Activated T-helper 2 cell treated with anti-CD3 and anti-CD28 coated beads, Interferon-gamma antibody, Interleukin-2, Interleukin-4, amounts not matched to agents 10 μg/mL and 5 μg/mL and 100 μg/mL, durations not matched to agents 14 hours and 24 hours and 36 hours (primary cell): Measurements from ENCODE around the gene PHACTR1. TPM values are rescaled to one million over a fixed set of nuclear protein-coding genes. Genes with fewer than 3 reads are reported as not detected.

ENCODE experiments used
- DNase-seq: peaks from one replicate; pipeline ENCODE4 v3.0.0; 2021; ENCODE audit warnings: low spot score
- H3K27ac Mint-ChIP-seq: one replicate; pipeline ENCODE4 v1.8.0; 2021; ENCODE audit warnings: mixed read lengths
- H3K27me3 Mint-ChIP-seq: one replicate; pipeline ENCODE4 v1.8.0; 2021; ENCODE audit warnings: low read depth, mixed read lengths
- H3K36me3 Mint-ChIP-seq: one replicate; pipeline ENCODE4 v1.8.0; 2021; ENCODE audit warnings: low read depth, mixed read lengths
- H3K4me1 Mint-ChIP-seq: one replicate; pipeline ENCODE4 v1.8.0; 2021; ENCODE audit warnings: low read depth, mixed read lengths
- H3K4me3 Mint-ChIP-seq: one replicate; pipeline ENCODE4 v1.8.0; 2021; ENCODE audit warnings: low read depth, mild to moderate bottlenecking, moderate library complexity, mixed read lengths
- H3K9me3 Mint-ChIP-seq: one replicate; pipeline ENCODE4 v1.8.0; 2021; ENCODE audit warnings: mixed read lengths
- intact Hi-C: fragments of 100-400 bp; cut with micrococcal nuclease; formaldehyde crosslinking; loops from one replicate; pipeline ENCODE4 v1.15.1; 2023
- total RNA-seq: library from RNA; stranded (reverse); gene quantifications from 2 replicates; pipeline ENCODE4 v1.2.3, GENCODE V29; 2022

The PHACTR1 gene
- total RNA-seq, 1 donor from 2014 or later = 0.11 TPM

GRCh38 chr6:13248053-13248452 lies 531.5 kb downstream of the PHACTR1 start:
- H3K4me1 Mint-ChIP-seq = no peaks in the 10 kb centered on the region
- DNase-seq = no peak
- intact Hi-C loops = no loop called here
- H3K9me3 Mint-ChIP-seq = peaks cover 7% of the 10 kb centered on the region
- no peak overlapping the region for H3K4me3 Mint-ChIP-seq
- H3K27me3 Mint-ChIP-seq = peaks cover 11% of the 10 kb centered on the region
- no peak overlapping the region for H3K27ac Mint-ChIP-seq
- H3K36me3 Mint-ChIP-seq = no peaks in the 10 kb centered on the region

DNA sequence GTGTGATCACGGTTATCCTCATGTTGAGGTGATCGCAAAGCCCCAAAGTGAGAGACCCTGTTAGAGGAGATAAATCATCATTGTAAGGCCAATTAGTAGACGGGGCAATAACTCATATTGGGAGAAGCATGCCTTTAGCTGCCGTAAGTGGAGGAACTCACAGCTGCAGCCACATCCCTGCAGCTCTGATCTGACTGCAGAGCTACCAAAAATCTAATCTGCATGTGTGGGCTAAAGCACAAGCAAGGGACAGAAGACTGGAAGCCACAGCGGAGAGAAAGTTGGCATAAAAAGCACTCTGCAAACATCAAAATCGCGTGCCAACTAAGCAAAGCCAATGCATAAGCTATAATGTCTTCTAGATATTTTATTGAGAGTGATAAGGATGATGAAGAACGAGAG lies 532.0 kb downstream of the PHACTR1 start:
- H3K9me3 Mint-ChIP-seq = peaks cover 7% of the 10 kb centered on the region
- H3K36me3 Mint-ChIP-seq = no peaks in the 10 kb centered on the region
- no peak overlapping the region for H3K27ac Mint-ChIP-seq
- H3K27me3 Mint-ChIP-seq = peaks cover 13% of the 10 kb centered on the region
- intact Hi-C loops = no loop called here
- H3K4me1 Mint-ChIP-seq = no peaks in the 10 kb centered on the region
- DNase-seq = no peak
- no peak overlapping the region for H3K4me3 Mint-ChIP-seq

GRCh38 chr6:13248994-13249393 lies 532.4 kb downstream of the PHACTR1 start:
- intact Hi-C loops = no loop called here
- Mint-ChIP-seq H3K27me3 (peaks cover 13% of the 10 kb centered on the region), H3K36me3 (no peaks in the 10 kb centered on the region), H3K9me3 (peaks cover 2% of the 10 kb centered on the region), H3K27ac (no peak overlapping the region), H3K4me3 (no peak overlapping the region), H3K4me1 (no peaks in the 10 kb centered on the region)
- no peak for DNase-seq

- DNase-seq = no peak
- Mint-ChIP-seq H3K4me3 (no peak overlapping the region), H3K36me3 (no peaks in the 10 kb centered on the region), H3K4me1 (no peaks in the 10 kb centered on the region), H3K9me3 (no peaks in the 10 kb centered on the region), H3K27me3 (peaks cover 13% of the 10 kb centered on the region), H3K27ac (no peak overlapping the region)
- intact Hi-C loops = no loop called here
Measured at GRCh38 chr6:13249817-13250216, 533.2 kb downstream of the PHACTR1 start.

DNA sequence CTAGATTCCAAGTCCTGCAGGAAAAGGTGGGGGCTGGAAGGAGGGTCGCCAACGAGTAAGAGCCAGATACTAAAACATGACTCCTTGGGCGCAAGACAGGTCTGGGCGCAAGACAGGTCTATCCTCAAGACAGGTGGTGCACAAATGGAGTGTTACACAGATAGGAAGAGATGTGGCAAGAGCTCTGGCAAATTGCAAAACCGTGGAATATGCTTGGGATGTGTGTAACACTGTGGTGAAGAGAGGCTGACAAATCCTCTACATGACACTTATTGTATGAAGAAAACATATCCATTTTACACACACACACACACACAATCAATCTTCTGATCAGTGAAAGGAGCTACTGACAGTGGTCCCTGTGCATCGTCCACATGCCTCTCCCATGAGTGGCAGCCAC lies 534.1 kb downstream of the PHACTR1 start:
- no peaks in the 10 kb centered on the region for H3K9me3 Mint-ChIP-seq
- peaks cover 11% of the 10 kb centered on the region for H3K27me3 Mint-ChIP-seq
- no peak overlapping the region for H3K4me3 Mint-ChIP-seq
- DNase-seq = no peak
- H3K4me1 Mint-ChIP-seq = no peaks in the 10 kb centered on the region
- no peak overlapping the region for H3K27ac Mint-ChIP-seq
- intact Hi-C loops = no loop called here
- no peaks in the 10 kb centered on the region for H3K36me3 Mint-ChIP-seq

- intact Hi-C loops = no loop called here
- Mint-ChIP-seq H3K27ac (no peak overlapping the region), H3K36me3 (no peaks in the 10 kb centered on the region), H3K27me3 (peaks cover 9% of the 10 kb centered on the region), H3K9me3 (no peaks in the 10 kb centered on the region), H3K4me1 (no peaks in the 10 kb centered on the region), H3K4me3 (no peak overlapping the region)
- DNase-seq = no peak
Measured at GRCh38 chr6:13251242-13251641, 534.7 kb downstream of the PHACTR1 start.

DNA sequence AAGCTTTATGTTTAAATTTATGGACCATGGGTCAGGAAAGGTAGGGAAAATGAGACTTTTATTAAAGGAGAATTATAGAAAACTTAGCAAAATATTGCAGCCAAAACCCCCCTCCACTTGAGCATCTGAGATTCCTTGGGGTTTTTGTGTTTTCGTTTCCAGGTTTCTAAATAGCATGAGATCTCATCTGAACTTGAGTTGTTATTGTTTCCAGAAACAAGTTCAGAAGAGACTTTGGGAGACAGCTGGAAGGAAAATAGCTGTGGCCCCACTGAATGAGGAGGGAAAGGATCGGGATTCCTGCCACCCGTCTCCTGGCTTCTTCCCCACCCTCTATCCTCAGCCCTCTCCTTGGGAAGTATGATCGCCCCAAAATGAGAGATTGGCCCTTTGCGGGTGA lies 536.2 kb downstream of the PHACTR1 start:
- H3K27me3 Mint-ChIP-seq = peaks cover 7% of the 10 kb centered on the region
- H3K9me3 Mint-ChIP-seq = no peaks in the 10 kb centered on the region
- H3K4me3 Mint-ChIP-seq = no peak overlapping the region
- intact Hi-C loops = no loop called here
- H3K4me1 Mint-ChIP-seq = no peaks in the 10 kb centered on the region
- no peak overlapping the region for H3K27ac Mint-ChIP-seq
- no peaks in the 10 kb centered on the region for H3K36me3 Mint-ChIP-seq
- no peak for DNase-seq

- Mint-ChIP-seq H3K4me1 (no peaks in the 10 kb centered on the region), H3K36me3 (no peaks in the 10 kb centered on the region), H3K9me3 (no peaks in the 10 kb centered on the region), H3K27me3 (peaks cover 8% of the 10 kb centered on the region), H3K4me3 (no peak overlapping the region), H3K27ac (no peak overlapping the region)
- intact Hi-C loops = no loop called here
- no peak for DNase-seq
Measured at GRCh38 chr6:13253272-13253671, 536.7 kb downstream of the PHACTR1 start.

DNA sequence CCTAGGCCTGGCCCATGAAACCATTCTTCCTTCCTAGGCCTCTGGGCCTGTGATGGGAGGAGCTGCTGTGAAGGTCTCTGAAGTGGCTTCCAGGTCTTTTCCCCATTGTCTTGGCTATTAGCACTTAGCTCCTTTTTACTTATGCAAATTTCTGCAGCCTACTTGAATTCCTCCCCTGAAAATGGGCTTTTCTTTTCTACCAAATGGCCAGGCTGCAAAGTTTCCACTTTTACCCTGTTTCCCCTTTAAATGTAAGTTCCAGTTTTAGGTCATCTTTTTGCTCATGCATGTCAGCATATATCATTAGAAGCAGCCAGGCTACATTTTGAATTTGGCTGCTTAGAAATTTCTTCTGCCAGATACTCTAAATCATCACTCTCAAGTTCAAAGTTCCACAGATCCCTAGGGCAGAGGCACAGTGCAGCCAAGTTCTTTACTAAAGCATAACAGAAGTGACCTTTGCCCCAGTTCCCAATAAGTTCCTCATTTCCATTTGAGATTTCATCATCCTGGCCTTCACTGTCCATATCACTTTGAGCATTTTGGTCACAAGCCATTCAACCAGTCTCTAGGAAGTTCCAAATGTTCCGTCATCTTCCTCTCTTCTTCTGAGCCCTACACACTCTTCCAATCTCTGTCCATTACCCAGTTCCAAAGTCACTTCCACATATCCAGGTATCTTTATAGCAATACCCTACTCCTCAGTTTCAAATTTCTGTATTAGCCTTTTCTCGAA lies 539.9 kb downstream of the PHACTR1 start:
- Mint-ChIP-seq H3K27ac (no peak overlapping the region), H3K9me3 (no peaks in the 10 kb centered on the region), H3K4me3 (no peak overlapping the region), H3K36me3 (no peaks in the 10 kb centered on the region), H3K4me1 (peaks cover 1% of the 10 kb centered on the region), H3K27me3 (peaks cover 9% of the 10 kb centered on the region)
- no peak for DNase-seq
- intact Hi-C loops = no loop called here

- Mint-ChIP-seq H3K4me3 (no peak overlapping the region), H3K4me1 (peaks cover 4% of the 10 kb centered on the region), H3K36me3 (no peaks in the 10 kb centered on the region), H3K27me3 (peaks cover 6% of the 10 kb centered on the region), H3K9me3 (no peaks in the 10 kb centered on the region), H3K27ac (no peak overlapping the region)
- DNase-seq = no peak
- intact Hi-C loops = no loop called here
Measured at GRCh38 chr6:13259393-13259792, 542.8 kb downstream of the PHACTR1 start.

DNA sequence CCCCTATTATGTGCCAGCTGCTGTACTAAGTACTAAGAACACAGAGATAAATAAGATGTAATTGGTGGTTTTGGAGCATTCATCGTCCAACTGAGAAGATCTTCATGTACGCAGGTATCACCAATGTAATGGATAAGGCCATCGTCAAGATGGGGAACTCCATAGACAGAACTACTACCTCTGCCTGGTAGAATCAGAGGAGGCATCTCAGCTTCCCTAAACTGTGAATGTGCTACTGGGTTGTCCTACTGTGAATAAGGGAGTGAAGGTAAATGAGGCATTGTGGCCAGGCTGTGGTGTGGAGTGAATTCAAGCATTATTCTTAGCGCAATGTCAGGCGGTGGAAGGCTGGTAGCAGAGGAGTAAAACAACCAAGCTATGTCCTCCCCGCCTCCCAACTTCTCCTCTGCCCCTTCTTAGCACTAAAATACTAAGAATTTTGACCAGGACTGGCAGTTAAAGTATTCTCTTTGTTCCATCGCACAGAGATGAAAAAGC lies 543.6 kb downstream of the PHACTR1 start:
- no peak overlapping the region for H3K4me3 Mint-ChIP-seq
- H3K9me3 Mint-ChIP-seq = no peaks in the 10 kb centered on the region
- peaks cover 4% of the 10 kb centered on the region for H3K4me1 Mint-ChIP-seq
- peaks cover 8% of the 10 kb centered on the region for H3K27me3 Mint-ChIP-seq
- no peak for DNase-seq
- H3K36me3 Mint-ChIP-seq = no peaks in the 10 kb centered on the region
- H3K27ac Mint-ChIP-seq = no peak overlapping the region
- intact Hi-C loops = no loop called here

- intact Hi-C loops = no loop called here
- Mint-ChIP-seq H3K27me3 (peaks cover 8% of the 10 kb centered on the region), H3K27ac (no peak overlapping the region), H3K36me3 (no peaks in the 10 kb centered on the region), H3K4me3 (no peak overlapping the region), H3K4me1 (peaks cover 4% of the 10 kb centered on the region), H3K9me3 (no peaks in the 10 kb centered on the region)
- no peak for DNase-seq
Measured at GRCh38 chr6:13260831-13261230, 544.3 kb downstream of the PHACTR1 start.

DNA sequence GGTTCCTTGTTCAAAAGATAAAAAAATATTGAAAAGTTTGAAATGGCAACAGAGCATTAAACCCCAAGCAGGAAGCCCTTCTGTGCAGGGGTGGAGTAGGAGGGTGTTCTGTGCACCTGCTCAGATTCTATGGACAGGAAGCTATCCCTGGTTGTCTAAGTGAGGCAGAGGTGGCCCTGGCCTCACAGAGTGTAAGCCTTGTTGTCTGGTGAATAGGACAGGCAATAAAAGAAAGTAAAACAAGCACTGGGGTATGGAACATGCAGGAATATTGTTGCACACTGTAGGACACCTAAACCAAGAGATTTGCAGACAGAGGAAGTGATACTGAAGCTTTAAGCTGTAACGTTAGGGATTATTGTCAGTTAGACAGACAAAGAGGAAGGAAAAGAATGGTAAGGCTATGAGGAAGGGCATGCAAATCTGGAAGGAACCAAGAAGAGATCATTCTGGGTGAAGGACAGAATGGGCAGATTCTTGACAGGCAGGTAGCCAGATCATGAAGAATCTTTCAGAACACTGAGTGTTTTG lies 545.0 kb downstream of the PHACTR1 start:
- Mint-ChIP-seq H3K4me3 (no peak overlapping the region), H3K36me3 (no peaks in the 10 kb centered on the region), H3K27ac (no peak overlapping the region), H3K9me3 (peaks cover 3% of the 10 kb centered on the region), H3K27me3 (peaks cover 8% of the 10 kb centered on the region), H3K4me1 (peaks cover 4% of the 10 kb centered on the region)
- intact Hi-C loops = no loop called here
- no peak for DNase-seq
